Stimulated activated CD8-positive, alpha-beta memory T cell treated with anti-CD3 and anti-CD28 coated beads, Interleukin-4, amount 100 ng/mL, for 48 hours (primary cell): ENCODE results near the gene ADAP1.
"Not testable (repeated sequence)": the region's sequence is repeated elsewhere in the genome, so short reads cannot be mapped to it uniquely, and the experiment has no call there.

Experiments
- DNase-seq: peaks from one replicate; pipeline ENCODE4 v3.0.0-alpha.2; 2020

ADAP1 gene

GRCh38 chr7:957418-958220 is 3.1 kb upstream of the ADAP1 start:
- DNase-seq: no peak

- no peak for DNase-seq
Measured at GRCh38 chr7:956031-956430, 1.6 kb upstream of the ADAP1 start.

- no peak for DNase-seq
Measured at GRCh38 chr7:953547-954327, 743 bp downstream of the ADAP1 start.

- no peak for DNase-seq
Measured at GRCh38 chr7:952548-953441, 1.7 kb downstream of the ADAP1 start.

- DNase-seq: no peak
Measured at GRCh38 chr7:951881-952547, 2.5 kb downstream of the ADAP1 start.

- DNase-seq: no peak
Measured at GRCh38 chr7:949021-949934, 5.2 kb downstream of the ADAP1 start.

GRCh38 chr7:947391-948210 is 6.9 kb downstream of the ADAP1 start:
- no peak for DNase-seq

GRCh38 chr7:946256-946996 is 8.1 kb downstream of the ADAP1 start:
- DNase-seq: no peak

GRCh38 chr7:945556-946255 is 8.8 kb downstream of the ADAP1 start:
- DNase-seq: no peak

- DNase-seq: no peak
Measured at GRCh38 chr7:945147-945555, 9.3 kb downstream of the ADAP1 start.

- DNase-seq: no peak
Measured at GRCh38 chr7:944744-945143, 9.7 kb downstream of the ADAP1 start.

- DNase-seq: not testable (repeated sequence)
Measured at GRCh38 chr7:943793-944192, 10.7 kb downstream of the ADAP1 start.

- DNase-seq: no peak
Measured at GRCh38 chr7:940599-941408, 13.7 kb downstream of the ADAP1 start.

GRCh38 chr7:939843-940242 is 14.6 kb downstream of the ADAP1 start:
- no peak for DNase-seq

GRCh38 chr7:938546-939185 is 15.8 kb downstream of the ADAP1 start:
- no peak for DNase-seq

- DNase-seq: no peak
Measured at GRCh38 chr7:937856-938484, 16.5 kb downstream of the ADAP1 start.

- peak; percentile 71 for DNase-seq
Measured at GRCh38 chr7:936386-937054, 18.0 kb downstream of the ADAP1 start.
